ENCODE data around the gene NUDT4. TPM values are rescaled to one million over a fixed set of nuclear protein-coding genes. Genes with fewer than 3 reads are reported as not detected.

The NUDT4 gene
- polyA plus RNA-seq, 3 donors, result 20.7 to 43.8 (median 35.6) TPM

DNA sequence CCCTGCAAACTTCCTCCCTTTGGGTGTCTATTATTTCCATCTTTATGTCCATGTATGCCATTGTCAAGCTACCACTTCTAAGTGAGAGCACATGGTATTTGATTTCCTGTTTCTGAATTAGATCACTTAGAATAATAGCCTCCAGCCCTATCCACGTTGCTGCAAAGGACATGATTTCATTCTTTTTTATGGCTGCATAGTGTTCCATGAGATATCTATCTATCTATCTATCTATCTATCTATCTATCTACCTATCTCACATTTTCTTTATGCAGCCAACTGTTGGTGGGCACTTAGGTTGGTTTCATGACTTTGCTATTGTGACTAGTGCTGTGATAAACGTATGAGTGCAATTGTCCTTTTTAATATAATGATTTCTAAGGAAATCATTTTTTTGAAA lies 78.4 kb downstream of the NUDT4 start:
- no peak overlapping the region for H3K4me3 ChIP-seq (replicated peaks in 1 of 3; ENCODE audit: low read depth in 2 of 3, low read length in 3 of 3)
- no peaks in the 10 kb centered on the region for H3K36me3 Mint-ChIP-seq
- H3K4me3 Mint-ChIP-seq, result no peak overlapping the region
- H3K4me2 ChIP-seq (replicated peaks; ENCODE audit: extremely low read depth, low read length, poor library complexity, severe bottlenecking), result no peak overlapping the region
- TF ChIP-seq, protein P1, sequence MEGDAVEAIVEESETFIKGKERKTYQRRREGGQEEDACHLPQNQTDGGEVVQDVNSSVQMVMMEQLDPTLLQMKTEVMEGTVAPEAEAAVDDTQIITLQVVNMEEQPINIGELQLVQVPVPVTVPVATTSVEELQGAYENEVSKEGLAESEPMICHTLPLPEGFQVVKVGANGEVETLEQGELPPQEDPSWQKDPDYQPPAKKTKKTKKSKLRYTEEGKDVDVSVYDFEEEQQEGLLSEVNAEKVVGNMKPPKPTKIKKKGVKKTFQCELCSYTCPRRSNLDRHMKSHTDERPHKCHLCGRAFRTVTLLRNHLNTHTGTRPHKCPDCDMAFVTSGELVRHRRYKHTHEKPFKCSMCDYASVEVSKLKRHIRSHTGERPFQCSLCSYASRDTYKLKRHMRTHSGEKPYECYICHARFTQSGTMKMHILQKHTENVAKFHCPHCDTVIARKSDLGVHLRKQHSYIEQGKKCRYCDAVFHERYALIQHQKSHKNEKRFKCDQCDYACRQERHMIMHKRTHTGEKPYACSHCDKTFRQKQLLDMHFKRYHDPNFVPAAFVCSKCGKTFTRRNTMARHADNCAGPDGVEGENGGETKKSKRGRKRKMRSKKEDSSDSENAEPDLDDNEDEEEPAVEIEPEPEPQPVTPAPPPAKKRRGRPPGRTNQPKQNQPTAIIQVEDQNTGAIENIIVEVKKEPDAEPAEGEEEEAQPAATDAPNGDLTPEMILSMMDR (IDR thresholded peaks at IDR 0.05), result no peak
- no peaks in the 10 kb centered on the region for H3K79me2 ChIP-seq (ENCODE audit: insufficient read depth, low read length)
- H2AFZ ChIP-seq (ENCODE audit: insufficient read depth, low read depth, low read length, poor library complexity, severe bottlenecking), result no peak overlapping the region
- H3K9me3 ChIP-seq (replicated peaks in 1 of 2; ENCODE audit: control insufficient read depth in 1 of 2, insufficient read depth in 1 of 2, low read length in 2 of 2), result no peaks in the 10 kb centered on the region
- H3K4me1 ChIP-seq (ENCODE audit: control insufficient read depth in 1 of 2, insufficient read depth in 2 of 2, low read length in 2 of 2), result peaks cover 14 to 15% of the 10 kb centered on the region in 2 donors
- H3K27ac Mint-ChIP-seq, result no peak overlapping the region
- H3K27me3 Mint-ChIP-seq (ENCODE audit: low read depth in 3 of 3), result peaks cover 0 to 6% (median 5%) of the 10 kb centered on the region in 3 donors
- H3K36me3 ChIP-seq (replicated peaks in 1 of 2; ENCODE audit: control insufficient read depth in 1 of 2, insufficient read depth in 2 of 2, low read length in 2 of 2), result no peaks in the 10 kb centered on the region
- intact Hi-C loops (cut with micrococcal nuclease), result no loop called here
- H3K9ac ChIP-seq (ENCODE audit: insufficient read depth, low read length, poor library complexity, severe bottlenecking), result no peak overlapping the region
- no peak overlapping the region for H3K27ac ChIP-seq (ENCODE audit: low read depth in 1 of 2, low read length in 2 of 2)
- no peaks in the 10 kb centered on the region for H3K27me3 ChIP-seq (ENCODE audit: control insufficient read depth in 2 of 2, insufficient read depth in 2 of 2, low read length in 2 of 2)
- no peaks in the 10 kb centered on the region for H4K20me1 ChIP-seq (ENCODE audit: insufficient read depth, low read length)
- no peak for DNase-seq
- WGBS (ENCODE audit: insufficient coverage), result no CpG with 5 or more reads among the region's 2 CpGs
- H3K9me3 Mint-ChIP-seq, result peaks cover 0 to 3% (median 0%) of the 10 kb centered on the region in 7 donors
- peaks cover 16% of the 10 kb centered on the region for H3K4me1 Mint-ChIP-seq

Other genes with a start within 250 kb of the NUDT4 start
- gene UBE2N, start 64.0 kb downstream of the NUDT4 start, polyA plus RNA-seq, result 100 to 1,000 TPM in 2 of 3 donors, 10 to 100 TPM in 1; 31.2 to 119 (median 108) TPM
- gene MRPL42, start 89.6 kb downstream of the NUDT4 start, polyA plus RNA-seq, result 10 to 100 TPM; 15.7 to 68.3 (median 62.8) TPM
- under 1 TPM; 0.18 to 0.91 (median 0.22) TPM for gene SOCS2, start 194.8 kb downstream of the NUDT4 start, polyA plus RNA-seq